Sigmoid colon (tissue), 3 donors: ENCODE measurements around the gene ST3GAL2.

ENCODE experiments used
- CTCF ChIP-seq, 4 experiments: fragments of 450-650 bp in 3 of 4; fragments of 200-600 bp in 1 of 4; IDR thresholded peaks; one replicate each; pipeline ENCODE4 v1.5.1; 2016 to 2019; ENCODE audit warnings: antibody characterized with exemption in 4 of 4, mild to moderate bottlenecking in 3 of 4, moderate library complexity in 2 of 4
- POLR2A ChIP-seq, 2 donors: fragments of 450-650 bp; IDR thresholded peaks; one replicate each; pipeline ENCODE4 v1.6.1; 2016; ENCODE audit warnings: antibody characterized with exemption in 2 of 2, mild to moderate bottlenecking in 2 of 2, moderate library complexity in 2 of 2

DNA sequence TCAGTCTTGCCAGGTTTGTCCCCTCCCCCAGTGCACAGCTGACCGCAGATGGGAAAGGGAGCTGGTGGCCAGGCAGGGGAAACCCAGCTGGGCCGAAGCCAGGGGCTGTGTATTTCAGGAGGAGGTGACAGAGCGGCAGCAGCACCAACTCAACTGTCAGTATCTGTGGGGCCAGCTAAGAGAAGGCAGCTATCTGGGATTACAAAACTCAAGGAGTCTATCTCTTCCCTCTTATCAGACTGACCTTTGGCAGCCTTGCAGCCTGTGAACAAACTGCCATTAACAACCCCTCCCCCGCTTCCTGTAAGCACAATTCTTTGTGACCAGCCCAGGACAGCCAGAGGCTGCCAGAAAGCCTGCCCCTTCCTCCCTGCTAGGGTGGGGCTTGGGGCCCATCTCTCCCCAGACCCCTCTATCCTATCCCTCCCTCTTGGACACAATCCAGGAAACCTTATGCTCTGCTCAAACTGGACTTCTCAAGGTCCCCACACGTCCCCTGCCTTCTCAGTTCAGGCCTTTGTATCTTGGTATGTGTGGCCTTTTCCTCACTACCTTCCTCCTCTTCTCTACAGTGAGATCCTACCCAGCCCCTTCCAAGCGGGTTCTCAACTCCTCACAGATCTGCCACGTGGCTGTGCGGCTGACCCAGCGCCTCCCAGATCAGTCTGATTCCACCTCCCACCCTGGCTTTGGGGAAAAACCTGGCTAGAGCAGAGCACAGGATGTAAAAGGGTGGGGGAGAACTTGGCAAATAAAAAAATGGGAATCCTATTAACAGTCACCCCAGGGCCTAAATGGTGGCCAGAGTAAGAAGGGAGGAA is 10.5 kb downstream of the ST3GAL2 start:
- TF ChIP-seq CTCF (IDR thresholded peaks at IDR 0.05) (no peak), POLR2A (IDR thresholded peaks at IDR 0.05) (no peak)
